ENCODE measurements around the gene AGBL2. TPM values are rescaled to one million over a fixed set of nuclear protein-coding genes. Genes with fewer than 3 reads are reported as not detected.

The AGBL2 gene
- total RNA-seq, 1 experiment from 2014 or later, result 3.0 TPM

DNA sequence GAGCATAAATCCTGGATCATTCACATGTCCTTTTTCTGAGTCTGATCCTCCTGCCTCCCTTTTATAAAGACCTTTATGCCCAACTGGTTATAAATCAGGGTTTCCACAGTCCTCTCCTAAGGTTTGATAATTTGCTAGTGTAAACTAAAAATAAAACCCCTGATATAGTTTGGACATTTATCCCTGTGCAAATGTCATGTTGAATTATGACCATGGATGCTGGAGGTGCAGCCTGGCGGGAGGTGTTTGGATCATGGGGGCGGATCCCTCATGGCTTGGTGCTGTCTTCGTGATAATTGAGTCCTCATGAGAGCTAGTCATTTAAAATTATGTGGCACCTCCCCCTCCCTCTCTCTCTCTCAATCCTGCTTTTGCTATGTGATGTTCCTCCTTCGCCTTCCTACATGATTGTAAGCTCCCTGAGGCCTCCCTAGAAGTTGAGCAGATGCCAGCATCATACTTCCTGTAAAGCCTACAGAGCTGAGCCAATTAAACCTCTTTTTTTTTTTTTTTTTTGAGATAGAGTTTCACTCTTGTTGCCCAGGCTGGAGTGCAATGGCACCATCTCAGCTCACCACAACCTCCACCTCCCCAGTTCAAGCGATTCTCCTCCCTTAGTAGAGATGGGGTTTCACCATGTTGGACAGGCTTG is 63.2 kb downstream of the AGBL2 start:
- H2AFZ ChIP-seq (ENCODE audit: low read length), result no peak overlapping the region
- no peak overlapping the region for H3K4ac ChIP-seq (ENCODE audit: low read depth, low read length)
- H3K56ac ChIP-seq (ENCODE audit: insufficient read length, low read depth, low read length), result no peak overlapping the region
- H3K27me3 ChIP-seq (ENCODE audit: insufficient read depth, low read length), result no peaks in the 10 kb centered on the region
- DNase-seq, result no peak
- Mint-ChIP-seq H3K4me1 (peaks cover 3 to 5% of the 10 kb centered on the region in 2 experiments; a peak in 1 of 4 replicates), H3K27me3 (ENCODE audit: low read depth) (peaks cover 2% of the 10 kb centered on the region; the same call in 1 of the 2 replicates), H3K9me3 (peaks cover 12 to 15% of the 10 kb centered on the region in 2 experiments; a peak in 4 of 5 replicates), H3K27ac (no peak overlapping the region), H3K36me3 (ENCODE audit: insufficient read depth in 1 of 3, low read depth in 3 of 3) (peaks cover 0 to 15% (median 9%) of the 10 kb centered on the region in 3 experiments; a peak in 4 of 7 replicates), H3K4me3 (no peak overlapping the region)
- H4K5ac ChIP-seq (ENCODE audit: insufficient read length, low read depth, low read length), result no peak overlapping the region
- no CpG with 5 or more reads among the region's 5 CpGs for WGBS (ENCODE audit: extremely low coverage, insufficient read length, low lambda C conversion rate)
- H4K20me1 ChIP-seq (ENCODE audit: control insufficient read depth, insufficient read depth, insufficient read length), result no peaks in the 10 kb centered on the region
- no peaks in the 10 kb centered on the region for H3K4me1 ChIP-seq (ENCODE audit: insufficient read depth, low read length)
- H3K79me1 ChIP-seq (ENCODE audit: insufficient read depth, low read depth, low read length, poor library complexity, severe bottlenecking), result no peaks in the 10 kb centered on the region
- no peak overlapping the region for H3K4me2 ChIP-seq (ENCODE audit: insufficient read depth, insufficient read length, low read length)
- H3K23ac ChIP-seq (ENCODE audit: insufficient read length, low read depth, low read length), result no peak overlapping the region
- no peak overlapping the region for H2AK5ac ChIP-seq (ENCODE audit: insufficient read length, low read length)
- no peak overlapping the region for H4K8ac ChIP-seq (replicated peaks; ENCODE audit: insufficient read length, low read depth, low read length)
- no peak overlapping the region for H3K18ac ChIP-seq (ENCODE audit: insufficient read length, low read depth, low read length)
- H2BK20ac ChIP-seq (ENCODE audit: low read depth, low read length, poor library complexity, severe bottlenecking), result no peak overlapping the region
- no peak overlapping the region for H2BK15ac ChIP-seq (ENCODE audit: low read depth, low read length)
- H4K91ac ChIP-seq (ENCODE audit: insufficient read length, low read depth, low read length), result no peak overlapping the region
- no peak overlapping the region for H3K14ac ChIP-seq (ENCODE audit: insufficient read depth, low read length)
- TF ChIP-seq CTCF (conservative IDR thresholded peaks at IDR 0.05), result no peak
- H2BK12ac ChIP-seq (ENCODE audit: insufficient read length, low read depth, low read length), result no peak overlapping the region
- no peak overlapping the region for H3K27ac ChIP-seq (ENCODE audit: insufficient read length, low read depth, low read length)
- no peak overlapping the region for H2BK120ac ChIP-seq (ENCODE audit: low read depth, low read length, poor library complexity, severe bottlenecking)
- H3K9me3 ChIP-seq (ENCODE audit: control insufficient read depth, low read depth, low read length), result peaks cover 8% of the 10 kb centered on the region
- no peak overlapping the region for H3K9ac ChIP-seq (ENCODE audit: extremely low read depth, insufficient read length, low read length)
- no peaks in the 10 kb centered on the region for H3K23me2 ChIP-seq (ENCODE audit: insufficient read length, low read depth, low read length, poor library complexity, severe bottlenecking)
- no peaks in the 10 kb centered on the region for H3K79me2 ChIP-seq (ENCODE audit: insufficient read depth, low read length)
- no peak overlapping the region for H2BK5ac ChIP-seq (ENCODE audit: insufficient read length, low read length)
- no peak overlapping the region for H3T11ph ChIP-seq (ENCODE audit: low read length)

Measured in H9 (cell line).